PC-3 (cell line): ENCODE measurements around the gene KCTD10. TPM values are rescaled to one million over a fixed set of nuclear protein-coding genes. Genes with fewer than 3 reads are reported as not detected.
A peak's percentile ranks its signal among the peaks of the same experiment; 100 is the strongest.

ENCODE experiments used
- ATAC-seq: fragments of 200-7000 bp; cut with Tn5 transposase; 2 replicates; pipeline ENCODE4 v1.9.1; 2020; ENCODE audit warnings: mild to moderate bottlenecking, moderate library complexity
- BruUV-seq: library from RNA; stranded (reverse); fragments of 400-500 nt; replicated peaks from 2 replicates; lab custom pipeline; 2021; lab: Mats Ljungman, UMichigan
- CTCF ChIA-PET: fragments of 300-600 bp; sonication (Branson Sonifier 250); formaldehyde crosslinking; loops from one replicate; lab custom pipeline; 2022; ENCODE audit warnings: antibody characterized with exemption; lab: Charles Lee
- POLR2A ChIA-PET: fragments of 300-600 bp; sonication (Branson Sonifier 250); formaldehyde crosslinking; loops from one replicate; lab custom pipeline; 2022; ENCODE audit warnings: antibody characterized with exemption; ENCODE audit not compliant: unreplicated experiment; lab: Charles Lee
- DNase-seq: peaks from one replicate; pipeline ENCODE4 v3.0.0-alpha.2; 2015
- H2AFZ ChIP-seq: fragments of 300-600 bp; sonication (generic); 2 replicates; pipeline ENCODE4 v1.6.0; 2016; ENCODE audit warnings: antibody characterized with exemption, low read length
- H3F3A ChIP-seq: fragments of 300-600 bp; sonication (generic); one replicate; pipeline ENCODE4 v1.6.0; 2017; ENCODE audit warnings: antibody characterized with exemption, low read length, control low read depth, mild to moderate bottlenecking; ENCODE audit not compliant: unreplicated experiment
- H3K27ac ChIP-seq: fragments of 300-600 bp; sonication (generic); 2 replicates; pipeline ENCODE4 v1.5.1; 2016; ENCODE audit warnings: mild to moderate bottlenecking, low read length
- H3K27me3 ChIP-seq: fragments of 300-600 bp; sonication (generic); 2 replicates; pipeline ENCODE4 v1.6.1; 2016; ENCODE audit warnings: low read length, mixed read lengths
- H3K36me3 ChIP-seq: fragments of 300-600 bp; sonication (generic); 2 replicates; pipeline ENCODE4 v1.6.1; 2016; ENCODE audit warnings: low read depth, mixed run types, low read length, mixed read lengths
- H3K4me1 ChIP-seq: fragments of 300-600 bp; sonication (generic); 2 replicates; pipeline ENCODE4 v1.5.1; 2016; ENCODE audit warnings: low read length; ENCODE audit not compliant: insufficient read depth
- H3K4me2 ChIP-seq: fragments of 300-600 bp; sonication (generic); 2 replicates; pipeline ENCODE4 v1.6.0; 2016; ENCODE audit warnings: low read length
- H3K4me3 ChIP-seq: fragments of 300-600 bp; sonication (generic); 2 replicates; pipeline ENCODE4 v1.5.1; 2016; ENCODE audit warnings: mild to moderate bottlenecking, low read length, mixed read lengths
- H3K79me2 ChIP-seq: fragments of 300-600 bp; sonication (generic); 2 replicates; pipeline ENCODE4 v1.6.1; 2017; ENCODE audit warnings: low read length, mixed read lengths
- H3K9ac ChIP-seq: fragments of 300-600 bp; sonication (generic); 2 replicates; pipeline ENCODE4 v1.6.0; 2016; ENCODE audit warnings: mild to moderate bottlenecking, low read length
- H3K9me2 ChIP-seq: fragments of 300-600 bp; sonication (generic); replicated peaks from 2 replicates; pipeline ENCODE4 v1.6.1; 2016; ENCODE audit warnings: mixed run types, low read length, mixed read lengths
- H3K9me3 ChIP-seq: fragments of 300-600 bp; sonication (generic); 2 replicates; pipeline ENCODE4 v1.6.1; 2016; ENCODE audit warnings: low read length, mixed read lengths
- H4K20me1 ChIP-seq: fragments of 300-600 bp; sonication (generic); 2 replicates; pipeline ENCODE4 v1.6.1; 2016; ENCODE audit warnings: low read length, mixed read lengths
- CTCF ChIP-seq: fragments of 300-600 bp; sonication (generic); conservative IDR thresholded peaks from 2 replicates; pipeline ENCODE4 v1.5.1; 2017; ENCODE audit warnings: antibody characterized with exemption, low read depth, mild to moderate bottlenecking, low read length
- EZH2 ChIP-seq: fragments of 300-600 bp; sonication (generic); IDR thresholded peaks from one replicate; pipeline ENCODE4 v1.6.1; 2017; ENCODE audit warnings: antibody characterized with exemption, mild to moderate bottlenecking, low read length; ENCODE audit not compliant: unreplicated experiment
- EZH2phosphoT487 ChIP-seq: fragments of 300-600 bp; sonication (generic); IDR thresholded peaks from 2 replicates; pipeline ENCODE4 v1.6.1; 2018; ENCODE audit warnings: mild to moderate bottlenecking, antibody characterized with exemption, low read length, borderline replicate concordance
- intact Hi-C: fragments of 100-400 bp; cut with micrococcal nuclease; formaldehyde crosslinking; loops from 2 replicates; pipeline ENCODE4 v1.9.0; 2023
- total RNA-seq: library from RNA; depleted of rRNA; stranded (reverse); fragments of >200 nt; gene quantifications from 2 replicates; pipeline ENCODE4 v1.2.3, GENCODE V29; 2014

The KCTD10 gene
- total RNA-seq, 1 experiment from 2014 or later: 42.3 TPM

- Histone ChIP-seq H3K9ac (no peak overlapping the region; the same call in 1 of the 2 replicates), H3K27me3 (no peaks in the 10 kb centered on the region), H3K9me3 (no peaks in the 10 kb centered on the region), H3K9me2 (no peaks in the 10 kb centered on the region), H3K27ac (peak overlapping the region; percentile 85), H3F3A (peaks cover 18% of the 10 kb centered on the region), H3K36me3 (peaks cover 45% of the 10 kb centered on the region), H2AFZ (no peak overlapping the region), H3K4me2 (peak overlapping the region; percentile 78; the same call in 1 of the 2 replicates), H3K79me2 (peaks cover 71% of the 10 kb centered on the region), H4K20me1 (no peaks in the 10 kb centered on the region), H3K4me3 (no peak overlapping the region), H3K4me1 (peaks cover 64% of the 10 kb centered on the region)
- BruUV-seq: no TSS peak
- CTCF ChIA-PET: no interaction called here
- no peak for ATAC-seq
- POLR2A ChIA-PET: no interaction called here
- no peak for DNase-seq
- intact Hi-C loops: no loop called here
- TF ChIP-seq CTCF (no peak), EZH2phosphoT487 (no peak), EZH2 (no peak)
Measured at GRCh38 chr12:109460538-109460937, 16.6 kb downstream of the KCTD10 start.

GRCh38 chr12:109459247-109459646 is 17.9 kb downstream of the KCTD10 start:
- ChIA-PET POLR2A (no interaction called here), CTCF (no interaction called here)
- peaks cover 58% of the 10 kb centered on the region for H3K79me2 ChIP-seq
- intact Hi-C loops: no loop called here
- no peaks in the 10 kb centered on the region for H3K9me2 ChIP-seq
- no peaks in the 10 kb centered on the region for H3K9me3 ChIP-seq
- DNase-seq: no peak
- H3K4me1 ChIP-seq: peaks cover 56% of the 10 kb centered on the region
- BruUV-seq: no TSS peak
- no peak overlapping the region for H3K27ac ChIP-seq
- H4K20me1 ChIP-seq: no peaks in the 10 kb centered on the region
- no peak overlapping the region for H3K4me3 ChIP-seq
- ATAC-seq: no peak
- peaks cover 47% of the 10 kb centered on the region for H3K36me3 ChIP-seq
- no peaks in the 10 kb centered on the region for H3K27me3 ChIP-seq
- H3F3A ChIP-seq: peaks cover 18% of the 10 kb centered on the region
- H2AFZ ChIP-seq: no peak overlapping the region
- H3K9ac ChIP-seq: no peak overlapping the region
- no peak overlapping the region for H3K4me2 ChIP-seq
- TF ChIP-seq CTCF (no peak), EZH2 (no peak), EZH2phosphoT487 (no peak)

- Histone ChIP-seq H3K4me2 (no peak overlapping the region), H3K79me2 (peaks cover 53% of the 10 kb centered on the region), H3K4me1 (peaks cover 51% of the 10 kb centered on the region), H3K27me3 (no peaks in the 10 kb centered on the region), H3F3A (peaks cover 14% of the 10 kb centered on the region), H3K27ac (peak overlapping the region; percentile 48), H3K9me2 (no peaks in the 10 kb centered on the region), H3K36me3 (peaks cover 51% of the 10 kb centered on the region), H3K9ac (peak overlapping the region; percentile 21; the same call in 1 of the 2 replicates), H4K20me1 (no peaks in the 10 kb centered on the region), H3K4me3 (no peak overlapping the region), H2AFZ (no peak overlapping the region), H3K9me3 (no peaks in the 10 kb centered on the region)
- TF ChIP-seq CTCF (no peak), EZH2 (no peak), EZH2phosphoT487 (no peak)
- intact Hi-C loops: no loop called here
- ChIA-PET CTCF (no interaction called here), POLR2A (no interaction called here)
- DNase-seq (no peak), ATAC-seq (no peak)
- BruUV-seq: no TSS peak
Measured at GRCh38 chr12:109458771-109459208, 18.3 kb downstream of the KCTD10 start.
